Heart right ventricle (tissue), 16 donors: Measurements from ENCODE around the gene LRPPRC. TPM values are rescaled to one million over a fixed set of nuclear protein-coding genes. Genes with fewer than 3 reads are reported as not detected.

ENCODE experiments used
- ATAC-seq, 8 donors: fragments of 200-7000 bp; cut with Tn5 transposase; one replicate each; pipeline ENCODE4 v1.9.1; 2020; ENCODE audit warnings: mild to moderate bottlenecking in 8 of 8, moderate library complexity in 8 of 8, moderate number of reproducible peaks in 1 of 8
- DNase-seq, 2 donors: peaks; one replicate each; pipeline ENCODE4 v3.0.0-alpha.2; 2020
- H3K27ac ChIP-seq, 10 donors: fragments of 200-600 bp; sonication (generic) in 2 of 10; one replicate each; pipeline versions ENCODE4 v1.5.0 to v1.8.0; 2020 to 2022; ENCODE audit warnings: mild to moderate bottlenecking in 3 of 10
- H3K27me3 ChIP-seq, 7 donors: fragments of 200-600 bp; one replicate each; pipeline ENCODE4 v1.8.0; 2021 to 2022; ENCODE audit warnings: mild to moderate bottlenecking in 2 of 7
- H3K36me3 ChIP-seq, 9 donors: fragments of 200-600 bp; sonication (generic) in 1 of 9; one replicate each; pipeline versions ENCODE4 v1.5.0 to v1.8.0; 2020 to 2022; ENCODE audit warnings: mild to moderate bottlenecking in 2 of 9
- H3K4me1 ChIP-seq, 9 donors: fragments of 200-600 bp; sonication (generic) in 1 of 9; one replicate each; pipeline versions ENCODE4 v1.5.0 to v1.8.0; 2020 to 2022; ENCODE audit warnings: mild to moderate bottlenecking in 4 of 9
- H3K4me3 ChIP-seq, 10 donors: fragments of 200-600 bp; sonication (generic) in 2 of 10; one replicate each; pipeline versions ENCODE4 v1.5.0 to v1.8.0; 2020 to 2022; ENCODE audit warnings: mild to moderate bottlenecking in 7 of 10, moderate library complexity in 2 of 10
- H3K9me3 ChIP-seq, 11 donors: fragments of 200-600 bp in 10 of 11; sonication (generic) in 2 of 11; one replicate each; pipeline versions ENCODE4 v1.5.0 to v1.8.0; 2013 to 2022; ENCODE audit warnings: mild to moderate bottlenecking in 2 of 11, control low read depth in 1 of 11, moderate library complexity in 1 of 11
- CTCF ChIP-seq, 9 donors: fragments of 200-600 bp; sonication (generic) in 2 of 9; IDR thresholded peaks; one replicate each; pipeline versions ENCODE4 v1.5.0 to v1.8.0; 2021 to 2022; ENCODE audit warnings: antibody characterized with exemption in 9 of 9, mild to moderate bottlenecking in 5 of 9, moderate library complexity in 1 of 9
- WGBS, 2 donors: extraction: QIAGEN DNeasy Blood & Tissue Kit; methylation state at CpG; one replicate each; pipeline ENCODE4 v1.1.7; 2013; ENCODE audit warnings: inconsistent platforms in 1 of 2; 5-methylcytosine and 5-hydroxymethylcytosine counted together
- intact Hi-C, 10 donors: fragments of 100-400 bp; cut with DNase I; formaldehyde crosslinking; loops; one replicate each; pipeline versions ENCODE4 v1.11.1 to v1.14.2; 2022
- polyA plus RNA-seq, 2 donors: library from polyadenylated mRNA; stranded (reverse); fragments of 200-250 nt; gene quantifications; one replicate each; pipeline ENCODE4 v1.2.3, GENCODE V29; 2013
- total RNA-seq, 10 donors: library from RNA; stranded (reverse); fragmentation: NEBNext Ultra II Directional in 3 of 10; extraction: Animal tissue kit (Norgen Biotek cat#: 25700) in 3 of 10; gene quantifications; one replicate each; pipeline versions ENCODE4 v1.2.1 to v1.2.4, GENCODE V29; 2021 to 2023
- donor health status: Arrhythmogenic right ventricular cardiomyopathy.
- donor health status: ischemic (EF 13 %, LVEDD 7.1; RV severe dilation, severe dysfunction).
- donor health status: healthy with polysubstance abuse.
- donor health status: DM: no; HTN: yes; CAD: no.
- donor health status: DM: no; HTN: no; CAD: no.
- donor health status: ischemic (EF 25% LVEDD 6.9; RV normal size, moderate dysfunction).
- donor health status: ischemic (EF 25% LVEDD 5.7; RV mildly dilated, moderate dysfunction).
- donor health status: healthy.
- donor health status: DM: yes; HTN: yes; CAD: no.
- donor health status: Ischemic cardiomyopathy.
- donor health status: ischemic (EF 35%, LVEDD 5.7; RV mildly dilated, moderate dysfunction).
- donor health status: nonischemic (EF 11% LVEDD 7.7; RV severe dilation, severe dysfunction).
- donor health status: DM: yes; HTN: yes; CAD: no.
- donor health status: PGD.
- donor health status: ischemic (EF 29% LVEDD 5.4; RV normal size, mild dysfunction).
- donor health status: nonischemic (EF 23%, LVEDD 6.1; RV moderate dilation, normal function).

Gene LRPPRC
- total and polyA plus RNA-seq, 12 donors = 26.1 to 123 (median 112) TPM

DNA sequence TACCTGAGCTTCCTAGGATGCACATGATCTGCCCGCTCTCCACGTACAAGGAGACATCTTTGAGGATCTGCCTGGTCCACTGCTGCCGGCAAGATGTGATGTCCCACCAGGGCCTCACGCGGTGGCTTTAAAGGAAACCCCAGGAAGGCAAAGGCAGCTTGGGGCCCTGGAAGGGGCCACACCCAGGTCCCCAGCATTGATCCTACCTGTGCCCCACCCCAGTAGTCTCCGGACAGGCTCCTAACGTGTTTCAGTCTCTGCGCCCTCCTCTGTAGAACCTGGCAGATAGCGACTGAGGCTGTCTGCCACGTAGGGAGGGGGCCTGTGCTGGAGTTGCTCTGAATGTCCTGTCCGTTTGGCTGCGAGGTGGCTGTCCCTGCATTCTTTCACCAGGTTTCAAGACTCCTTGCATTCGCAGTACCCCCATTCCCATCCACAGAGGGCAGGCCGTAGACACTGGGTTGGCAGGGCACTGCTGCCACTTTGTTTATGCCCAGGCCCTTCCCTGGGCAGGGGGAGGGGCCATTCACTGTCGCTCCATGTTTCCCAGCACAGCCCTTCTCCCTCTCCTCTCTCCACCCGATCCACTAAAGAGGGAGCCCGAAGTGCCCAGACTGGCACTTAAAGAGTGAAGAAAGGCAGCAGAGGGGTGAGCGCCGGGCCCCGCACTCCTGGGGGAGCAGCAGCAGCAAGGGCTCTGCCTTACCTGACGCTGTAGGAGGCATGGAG is 157.8 kb downstream of the LRPPRC start:
- DNase-seq (no peak), ATAC-seq (no peak)
- 88 to 89% methylated on average over 21 of the region's 21 CpGs for WGBS, 2 donors
- H3K9me3 ChIP-seq = no peaks in the 10 kb centered on the region
- intact Hi-C loops = no loop called here
- no peak overlapping the region for H3K27ac ChIP-seq
- H3K4me3 ChIP-seq = no peak overlapping the region
- no peak for TF ChIP-seq CTCF (IDR thresholded peaks at IDR 0.05)
- H3K36me3 ChIP-seq = no peaks in the 10 kb centered on the region
- H3K27me3 ChIP-seq = peaks cover 0 to 15% (median 1%) of the 10 kb centered on the region in 7 donors
- no peaks in the 10 kb centered on the region for H3K4me1 ChIP-seq

DNA sequence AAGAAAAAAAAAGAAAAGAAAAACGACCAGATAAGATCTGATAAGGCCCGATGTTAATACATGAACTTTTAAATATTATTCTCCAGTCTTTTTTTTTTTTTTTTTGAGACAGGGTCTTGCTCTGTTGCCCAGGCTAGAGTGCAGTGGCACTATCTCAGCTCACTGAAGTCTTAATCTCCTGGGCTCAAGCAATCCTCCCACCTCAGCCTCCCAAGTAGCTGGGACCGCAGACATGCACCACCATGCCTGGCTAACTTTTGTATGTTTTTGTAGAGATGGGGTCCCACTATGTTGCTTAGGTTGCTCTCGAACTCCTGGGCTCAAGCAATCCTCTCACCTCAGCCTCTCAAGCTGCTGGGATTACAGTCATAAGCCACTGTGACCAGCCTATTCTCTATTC is 158.8 kb downstream of the LRPPRC start:
- Histone ChIP-seq H3K36me3 (no peaks in the 10 kb centered on the region), H3K27me3 (peaks cover 0 to 18% (median 11%) of the 10 kb centered on the region in 7 donors), H3K4me1 (peaks cover 0 to under 1% (median 0%) of the 10 kb centered on the region in 9 donors), H3K4me3 (no peak overlapping the region), H3K9me3 (no peaks in the 10 kb centered on the region), H3K27ac (no peak overlapping the region)
- no peak for ATAC-seq
- intact Hi-C loops = no loop called here
- DNase-seq = no peak
- TF ChIP-seq CTCF (IDR thresholded peaks at IDR 0.05) = no peak
- 75 to 80% methylated on average over 4 of the region's 4 CpGs for WGBS, 2 donors

Other genes with a start within 250 kb of the LRPPRC start
- gene DYNC2LI1, start 221.9 kb downstream of the LRPPRC start, total RNA-seq = 10 to 100 TPM in 6 of 10 donors, 1 to 10 TPM in 4; 4.8 to 13.8 (median 10.7) TPM
- 10 to 100 TPM in 1 of 2 donors, 1 to 10 TPM in 1; 8.5 to 12.9 TPM for gene DYNC2LI1, start 221.9 kb downstream of the LRPPRC start, polyA plus RNA-seq
- under 1 TPM in 1 of 10 donors, not detected in 9; 0.13 TPM for gene ABCG5, start 157.2 kb downstream of the LRPPRC start, total RNA-seq
- not detected for gene ABCG5, start 157.2 kb downstream of the LRPPRC start, polyA plus RNA-seq
- 1 to 10 TPM in 1 of 10 donors, not detected in 9; 1.4 TPM for gene ABCG8, start 157.0 kb downstream of the LRPPRC start, total RNA-seq
- under 1 TPM in 1 of 2 donors, not detected in 1; 0.15 TPM for gene ABCG8, start 157.0 kb downstream of the LRPPRC start, polyA plus RNA-seq
- 10 to 100 TPM; 40.7 to 69.5 (median 55.7) TPM for gene PPM1B, start 172.9 kb upstream of the LRPPRC start, total RNA-seq
- 10 to 100 TPM; 20.7 to 24.6 TPM for gene PPM1B, start 172.9 kb upstream of the LRPPRC start, polyA plus RNA-seq